Stimulated activated CD4-positive, alpha-beta T cell treated with anti-CD3 and anti-CD28 coated beads, Interleukin-15, amount 100 ng/mL, for 24 hours (primary cell): ENCODE data around the gene CCDC127.
"Not testable (repeated sequence)": the region's sequence is repeated elsewhere in the genome, so short reads cannot be mapped to it uniquely, and the experiment has no call there.

Experiments used
- DNase-seq: peaks from one replicate; pipeline ENCODE4 v3.0.0-alpha.2; 2020

The CCDC127 gene

DNA sequence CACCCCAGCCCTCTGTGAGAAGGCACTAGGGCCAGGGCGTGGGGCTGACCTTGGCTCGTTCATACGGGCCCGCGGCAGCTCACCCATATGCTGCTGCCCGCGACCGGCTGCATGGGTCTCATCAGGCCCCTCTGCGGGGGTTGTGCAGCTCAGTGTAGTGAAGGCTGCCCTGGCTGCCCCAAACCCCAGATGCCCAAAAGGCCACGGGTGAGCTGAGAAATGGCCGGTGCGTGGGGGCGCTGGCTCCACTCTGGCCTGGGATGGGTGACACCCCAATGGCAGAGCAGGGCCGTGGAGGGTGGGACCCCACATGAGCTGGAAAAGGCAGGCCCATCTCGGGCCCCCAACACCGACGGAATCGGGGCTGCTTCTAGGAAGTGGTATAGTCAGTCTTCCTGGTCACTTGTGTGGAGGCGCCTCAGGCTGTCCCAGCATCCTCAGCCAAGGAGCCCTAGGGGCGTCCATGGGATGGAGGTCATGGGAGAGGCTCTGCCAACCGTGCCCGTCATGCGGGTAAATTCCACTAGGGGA is 46.1 kb downstream of the CCDC127 start:
- DNase-seq: no peak

GRCh38 chr5:170971-171800 is 46.8 kb downstream of the CCDC127 start:
- no peak for DNase-seq

- DNase-seq: no peak
These were observed 48.2 kb downstream of the CCDC127 start for GRCh38 chr5:169728-170094.

DNA sequence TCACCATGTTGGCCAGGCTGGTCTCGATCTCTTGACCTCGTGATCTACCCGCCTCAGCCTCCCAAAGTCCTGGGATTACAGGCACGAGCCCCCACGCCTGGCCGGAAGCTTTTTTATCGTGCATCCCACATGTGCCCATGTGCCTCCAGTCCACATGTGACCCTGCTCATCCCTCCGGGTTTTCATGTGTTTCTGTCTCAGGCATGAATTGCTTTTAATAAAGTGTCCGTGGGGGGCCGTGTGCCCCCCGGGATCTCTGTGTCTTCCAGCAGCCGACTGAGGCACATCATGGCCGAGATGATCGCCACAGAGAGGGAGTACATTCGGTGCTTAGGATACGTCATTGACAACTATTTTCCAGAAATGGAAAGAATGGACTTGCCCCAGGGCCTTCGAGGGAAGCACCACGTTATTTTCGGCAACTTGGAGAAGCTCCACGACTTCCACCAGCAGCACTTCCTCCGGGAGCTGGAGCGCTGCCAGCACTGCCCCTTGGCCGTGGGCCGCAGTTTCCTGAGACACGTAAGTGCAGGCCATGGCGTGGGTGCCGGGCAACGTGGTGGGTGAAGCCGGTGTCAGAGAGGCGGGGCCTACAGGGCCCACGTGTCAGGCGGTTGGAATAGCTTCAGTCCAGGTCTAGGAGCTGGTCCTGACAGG is 48.8 kb downstream of the CCDC127 start:
- no peak for DNase-seq

GRCh38 chr5:167982-168660 is 49.8 kb downstream of the CCDC127 start:
- no peak for DNase-seq

GRCh38 chr5:167511-167910 is 50.4 kb downstream of the CCDC127 start:
- no peak for DNase-seq

DNA sequence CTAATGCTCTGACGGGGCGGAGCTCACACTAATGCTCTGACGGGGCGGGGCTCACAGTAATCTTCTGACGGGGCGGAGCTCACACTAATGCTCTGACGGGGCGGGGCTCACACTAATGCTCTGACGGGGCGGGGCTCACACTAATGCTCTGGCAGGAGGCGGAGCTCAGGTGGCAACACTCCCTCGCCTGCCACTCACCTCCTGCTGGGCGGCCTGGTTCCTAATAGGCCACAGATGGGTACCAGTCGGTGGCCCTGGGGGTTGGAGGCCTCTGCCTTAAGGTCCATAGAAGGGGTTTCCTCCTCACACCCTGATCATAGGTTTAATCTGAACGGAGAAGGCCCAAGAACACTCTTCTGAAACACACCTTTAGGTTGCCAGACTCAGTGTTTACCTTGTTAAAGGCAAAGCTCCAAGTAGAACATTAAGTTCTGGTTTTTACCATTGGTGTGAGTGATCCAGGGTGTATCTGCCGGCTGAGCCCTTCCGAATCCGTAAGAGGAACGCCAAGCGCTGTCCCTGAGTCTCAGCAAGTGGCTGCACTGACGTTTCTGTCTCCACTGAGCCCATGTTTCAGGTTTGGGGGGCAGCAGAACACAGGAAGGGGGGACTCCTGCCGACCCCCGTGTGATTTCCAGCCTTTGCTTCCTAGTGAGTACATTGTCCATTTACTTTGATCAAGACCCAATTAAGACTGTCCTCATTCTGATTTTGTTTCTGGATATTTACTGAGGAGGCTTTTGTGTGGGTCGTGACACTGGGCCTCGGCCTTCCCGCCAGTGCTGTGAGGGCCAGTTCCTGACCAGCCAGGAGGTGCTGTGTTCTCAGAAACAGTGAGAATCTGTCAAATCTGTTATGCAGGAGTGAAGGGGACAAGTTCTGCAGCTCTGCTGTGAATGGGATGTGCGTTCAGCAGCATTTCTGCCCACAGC is 51.2 kb downstream of the CCDC127 start:
- DNase-seq: no peak

DNA sequence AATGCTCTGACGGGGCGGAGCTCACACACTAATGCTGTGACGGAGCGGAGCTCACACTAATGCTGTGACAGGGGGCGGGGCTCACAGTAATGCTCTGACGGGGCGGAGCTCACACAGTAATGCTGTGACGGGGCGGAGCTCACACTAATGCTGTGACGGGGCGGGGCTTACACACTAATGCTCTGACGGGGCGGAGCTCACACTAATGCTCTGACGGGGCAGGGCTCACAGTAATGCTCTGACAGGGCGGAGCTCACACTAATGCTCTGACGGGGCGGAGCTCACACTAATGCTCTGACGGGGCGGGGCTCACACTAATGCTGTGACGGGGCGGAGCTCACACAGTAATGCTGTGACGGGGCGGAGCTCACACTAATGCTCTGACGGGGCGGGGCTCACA is 53.2 kb downstream of the CCDC127 start:
- not testable (repeated sequence) for DNase-seq

DNA sequence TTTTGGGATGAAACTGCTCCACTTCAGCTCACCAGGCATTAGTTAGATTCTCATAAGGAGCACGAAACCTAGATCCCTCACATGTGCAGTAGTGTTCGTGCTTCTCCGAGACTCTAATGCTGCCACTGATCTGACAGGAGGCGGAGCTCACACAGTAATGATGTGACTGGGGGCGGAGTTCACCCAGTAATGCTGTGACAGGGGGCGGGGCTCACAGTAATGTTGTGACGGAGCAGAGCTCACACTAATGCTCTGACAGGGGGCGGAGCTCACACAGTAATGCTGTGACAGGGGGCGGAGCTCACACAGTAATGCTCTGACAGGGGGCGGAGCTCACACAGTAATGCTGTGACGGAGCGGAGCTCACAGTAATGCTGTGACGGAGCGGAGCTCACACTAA is 53.7 kb downstream of the CCDC127 start:
- peak; percentile 13 for DNase-seq

GRCh38 chr5:163841-164240 is 54.1 kb downstream of the CCDC127 start:
- DNase-seq: no peak

DNA sequence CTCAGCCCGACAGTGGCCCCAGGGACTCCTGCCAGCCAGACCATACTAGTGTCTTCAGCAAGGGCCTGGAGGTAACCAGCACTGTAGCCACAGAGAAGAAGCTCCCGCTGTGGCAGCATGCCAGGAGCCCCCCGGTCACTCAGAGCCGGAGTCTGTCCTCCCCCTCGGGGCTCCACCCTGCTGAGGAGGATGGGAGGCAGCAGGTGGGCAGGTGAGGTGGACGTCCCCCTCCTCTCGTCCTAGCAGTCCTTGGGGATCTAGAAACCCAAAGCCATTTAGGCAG is 54.7 kb downstream of the CCDC127 start:
- DNase-seq: no peak

- no peak for DNase-seq
These were observed 55.2 kb downstream of the CCDC127 start for GRCh38 chr5:162565-163337.

DNA sequence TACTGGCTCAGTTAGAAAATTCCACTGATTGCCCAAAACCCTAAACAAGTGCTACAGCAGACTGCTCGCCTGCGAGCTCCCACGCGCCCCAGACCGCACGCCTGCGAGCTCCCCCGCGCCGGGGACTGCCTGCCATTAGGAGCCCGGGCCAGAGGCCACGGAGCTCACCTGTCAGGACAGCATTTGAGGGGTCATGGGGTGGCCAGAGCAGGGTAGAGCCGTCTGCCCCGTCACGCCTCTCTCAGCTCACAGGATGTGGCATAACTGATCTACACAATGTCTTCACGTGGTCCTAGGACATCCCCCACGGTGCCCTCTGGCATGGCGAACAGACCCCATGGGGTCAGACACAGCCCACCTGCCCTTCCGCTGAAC is 55.8 kb downstream of the CCDC127 start:
- no peak for DNase-seq

GRCh38 chr5:161803-162110 is 56.2 kb downstream of the CCDC127 start:
- no peak for DNase-seq

- no peak for DNase-seq
These were observed 56.8 kb downstream of the CCDC127 start for GRCh38 chr5:160921-161802.

GRCh38 chr5:160173-160510 is 57.8 kb downstream of the CCDC127 start:
- DNase-seq: no peak

DNA sequence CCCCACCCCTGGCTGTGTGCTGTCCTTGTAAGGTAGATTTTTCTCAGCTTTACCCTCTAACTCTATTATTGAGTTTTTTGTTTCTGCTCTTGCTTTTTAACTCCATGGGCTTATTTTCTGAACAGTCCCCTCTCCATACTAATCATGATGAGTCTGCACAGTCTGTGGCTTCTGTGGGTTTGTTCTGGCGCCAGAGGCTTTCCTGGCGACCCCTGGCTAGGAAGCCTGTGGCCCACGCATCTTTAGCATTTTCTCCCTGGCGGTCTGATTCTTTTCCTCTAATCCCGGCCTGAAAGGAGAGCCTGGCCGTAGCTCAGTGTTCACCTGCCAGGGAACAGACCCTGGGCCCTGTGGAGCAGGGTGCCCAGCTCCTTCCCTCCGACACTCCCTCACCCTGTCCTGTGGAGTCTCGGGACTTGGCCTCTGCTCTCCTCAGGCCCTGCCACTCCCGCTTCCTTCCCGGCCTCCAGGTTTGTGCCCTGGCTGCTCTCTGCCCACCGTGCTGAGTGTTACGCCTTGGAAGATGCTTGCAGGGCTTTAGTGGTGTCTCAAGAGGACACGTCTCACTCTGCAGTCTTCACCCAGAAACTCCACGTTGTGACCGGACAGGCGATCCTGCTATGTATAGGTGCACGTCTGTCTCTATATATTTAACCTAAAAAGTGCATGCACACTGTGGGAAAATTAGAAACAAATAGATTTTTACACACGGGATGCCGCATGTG is 58.3 kb downstream of the CCDC127 start:
- DNase-seq: no peak

GRCh38 chr5:158807-159447 is 59.0 kb downstream of the CCDC127 start:
- DNase-seq: no peak

- no peak for DNase-seq
These were observed 60.2 kb downstream of the CCDC127 start for GRCh38 chr5:157801-158200.

GRCh38 chr5:157126-157715 is 60.7 kb downstream of the CCDC127 start:
- no peak for DNase-seq
